ENCODE measurements around the gene COX7A2. TPM values are rescaled to one million over a fixed set of nuclear protein-coding genes. Genes with fewer than 3 reads are reported as not detected.

Gene COX7A2
- total RNA-seq, 4 donors from 2014 or later = 94.9 to 246 (median 192) TPM

GRCh38 chr6:75282706-75283105, 39.1 kb upstream of the COX7A2 start:
- H3K36me3 ChIP-seq = no peaks in the 10 kb centered on the region
- H3K4me1 ChIP-seq = peaks cover 0 to 38% (median 3%) of the 10 kb centered on the region in 4 donors
- H3K9me3 ChIP-seq = no peaks in the 10 kb centered on the region
- no peak for DNase-seq
- H3K27me3 ChIP-seq = no peaks in the 10 kb centered on the region
- H3K27ac ChIP-seq = no peak overlapping the region
- peak overlapping the region in 2 of 4 donors; percentile 92 to 96 for H3K4me3 ChIP-seq
- TF ChIP-seq CTCF (IDR thresholded peaks at IDR 0.05) (no peak), POLR2A (IDR thresholded peaks at IDR 0.05) (no peak)

- H3K4me1 ChIP-seq = peaks cover 0 to 38% (median 3%) of the 10 kb centered on the region in 4 donors
- TF ChIP-seq CTCF (IDR thresholded peaks at IDR 0.05) (no peak), POLR2A (IDR thresholded peaks at IDR 0.05) (no peak)
- no peaks in the 10 kb centered on the region for H3K9me3 ChIP-seq
- H3K36me3 ChIP-seq = no peaks in the 10 kb centered on the region
- DNase-seq = no peak
- H3K27me3 ChIP-seq = no peaks in the 10 kb centered on the region
- H3K27ac ChIP-seq = no peak overlapping the region
- peak overlapping the region in 1 of 4 donors; percentile 96 for H3K4me3 ChIP-seq
These were observed 38.1 kb upstream of the COX7A2 start for GRCh38 chr6:75281653-75282052.

DNA sequence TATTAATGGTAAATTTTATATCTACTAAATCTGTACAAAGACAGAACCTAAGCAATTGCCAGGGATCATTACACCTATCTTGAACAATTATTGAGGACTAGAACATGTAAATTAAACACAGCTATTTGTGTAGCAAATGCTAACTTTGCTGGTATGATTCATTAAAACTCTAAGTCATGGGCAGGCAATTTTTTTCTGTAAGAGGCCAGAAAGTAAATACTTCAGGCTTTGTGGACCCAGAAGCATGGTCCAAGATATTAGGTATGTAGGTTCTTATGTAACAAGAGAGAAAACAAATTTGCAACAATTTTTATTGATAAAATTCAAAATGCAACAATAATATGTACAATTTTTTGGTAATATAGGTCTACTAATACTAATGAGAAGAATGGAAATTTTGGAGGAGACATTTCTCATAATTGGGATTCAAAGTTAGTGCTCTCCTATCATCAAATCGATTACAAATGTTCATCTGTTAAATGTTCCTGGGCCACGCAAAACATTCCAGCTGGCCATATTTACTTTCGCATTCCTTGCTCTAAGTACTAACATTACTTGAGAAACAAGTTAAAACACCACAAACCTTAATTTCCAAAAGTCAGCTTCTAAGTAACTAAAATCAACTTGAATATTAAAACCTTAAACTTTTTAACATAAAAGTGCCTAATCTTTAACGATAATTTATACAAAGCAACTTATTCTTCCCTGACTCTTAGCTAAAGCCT, 36.7 kb upstream of the COX7A2 start:
- Histone ChIP-seq H3K27me3 (no peaks in the 10 kb centered on the region), H3K27ac (no peak overlapping the region), H3K4me1 (peaks cover 0 to 34% (median 3%) of the 10 kb centered on the region in 4 donors), H3K4me3 (no peak overlapping the region), H3K9me3 (no peaks in the 10 kb centered on the region), H3K36me3 (no peaks in the 10 kb centered on the region)
- no peak for TF ChIP-seq CTCF (IDR thresholded peaks at IDR 0.05)
- no peak for TF ChIP-seq POLR2A (IDR thresholded peaks at IDR 0.05)
- no peak for DNase-seq

GRCh38 chr6:75279418-75279817, 35.8 kb upstream of the COX7A2 start:
- TF ChIP-seq POLR2A (IDR thresholded peaks at IDR 0.05) (no peak), CTCF (IDR thresholded peaks at IDR 0.05) (no peak)
- Histone ChIP-seq H3K4me1 (peaks cover 0 to 34% (median 3%) of the 10 kb centered on the region in 4 donors), H3K4me3 (no peak overlapping the region), H3K36me3 (no peaks in the 10 kb centered on the region), H3K27me3 (no peaks in the 10 kb centered on the region), H3K27ac (no peak overlapping the region), H3K9me3 (no peaks in the 10 kb centered on the region)
- no peak for DNase-seq

DNA sequence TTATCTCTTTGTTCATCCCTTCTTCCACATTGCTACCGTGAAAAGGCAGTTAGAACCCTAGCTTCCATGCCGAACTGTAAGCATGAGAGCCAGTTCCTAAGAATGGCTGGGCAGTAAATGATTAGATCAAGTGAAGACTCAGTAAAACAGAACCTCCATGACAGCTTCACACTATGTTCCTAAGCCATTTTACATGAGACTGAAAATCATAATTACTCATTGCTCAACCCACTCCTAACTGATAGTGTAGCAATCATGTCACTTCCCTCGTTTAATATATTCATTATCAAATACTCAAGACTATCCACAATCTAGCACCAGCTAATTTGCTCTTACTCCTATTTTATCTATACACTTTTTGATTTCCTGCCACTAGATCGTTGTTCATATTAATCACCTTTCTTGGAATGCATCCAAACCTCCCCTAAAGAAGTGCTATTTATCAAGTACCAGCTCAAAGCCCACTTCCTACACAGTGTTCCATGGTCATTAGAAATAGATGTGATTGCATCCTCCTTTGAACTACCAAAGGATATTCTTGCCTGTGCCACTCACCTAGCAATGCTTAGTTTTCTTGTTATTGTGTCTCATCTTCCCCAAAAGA, 35.0 kb upstream of the COX7A2 start:
- no peaks in the 10 kb centered on the region for H3K27me3 ChIP-seq
- H3K4me1 ChIP-seq = peaks cover 0 to 34% (median 3%) of the 10 kb centered on the region in 4 donors
- H3K4me3 ChIP-seq = no peak overlapping the region
- no peak for TF ChIP-seq CTCF (IDR thresholded peaks at IDR 0.05)
- no peak for TF ChIP-seq POLR2A (IDR thresholded peaks at IDR 0.05)
- no peaks in the 10 kb centered on the region for H3K36me3 ChIP-seq
- DNase-seq = no peak
- H3K9me3 ChIP-seq = no peaks in the 10 kb centered on the region
- no peak overlapping the region for H3K27ac ChIP-seq
